Lower leg skin (tissue), 4 donors: ENCODE measurements around the gene ADGRF3. TPM values are rescaled to one million over a fixed set of nuclear protein-coding genes. Genes with fewer than 3 reads are reported as not detected.

ENCODE experiments used
- DNase-seq, 2 donors: peaks; one replicate each; pipeline ENCODE4 v3.0.0-alpha.2; 2019; ENCODE audit warnings: low spot score in 2 of 2
- H3K4me3 ChIP-seq: fragments of 200-600 bp; sonication (generic); 2 replicates; pipeline ENCODE4 v1.5.1; 2017; ENCODE audit warnings: mild to moderate bottlenecking, low read depth; ENCODE audit not compliant: poor library complexity, severe bottlenecking
- POLR2A ChIP-seq, 2 donors: fragments of 450-650 bp; IDR thresholded peaks; one replicate each; pipeline ENCODE4 v1.6.1; 2016 to 2017; ENCODE audit warnings: antibody characterized with exemption in 2 of 2, mild to moderate bottlenecking in 1 of 2, moderate library complexity in 1 of 2
- WGBS, 2 donors: methylation state at CpG; one replicate each; pipeline ENCODE4 v1.1.5; 2018; 5-methylcytosine and 5-hydroxymethylcytosine counted together
- intact Hi-C: fragments of 100-400 bp; cut with DNase I; formaldehyde crosslinking; loops from one replicate; pipeline ENCODE4 v1.15.0; 2023; ENCODE audit warnings: low total_unique reads
- total RNA-seq, 4 donors: library from RNA; depleted of rRNA; stranded (reverse); fragments of >200 nt; gene quantifications; one replicate each; pipeline ENCODE4 v1.1.0, GENCODE V29; 2016
- TF ChIP-seq, protein P1 (sequence below), 3 donors: fragments of 450-650 bp; IDR thresholded peaks; one replicate each; pipeline ENCODE4 v1.5.1; 2016; ENCODE audit warnings: antibody characterized with exemption in 3 of 3, mild to moderate bottlenecking in 3 of 3, moderate library complexity in 2 of 3

Gene ADGRF3
- total RNA-seq, 4 donors from 2014 or later: 0.05 to 0.25 (median 0.06) TPM; not detected in 1

DNA sequence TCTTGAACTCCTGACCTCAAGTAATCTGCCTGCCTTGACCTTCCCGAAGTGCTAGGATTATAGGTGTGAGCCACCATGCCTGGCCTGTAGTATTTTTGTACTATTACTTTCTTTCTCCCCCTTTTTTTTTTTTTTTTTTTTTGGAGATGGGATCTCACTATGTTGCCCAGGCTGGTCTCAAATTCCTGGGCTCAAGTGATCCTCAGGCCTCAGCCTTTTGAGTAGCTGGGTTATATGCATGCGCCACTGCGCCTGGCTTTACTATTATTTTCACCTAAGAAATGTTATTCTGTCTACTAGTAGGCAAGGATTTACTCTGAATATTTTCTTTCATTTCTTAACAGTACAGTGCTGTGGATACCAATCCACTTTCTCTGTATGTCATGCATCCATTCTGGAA is 17.4 kb upstream of the ADGRF3 start:
- no peak overlapping the region for H3K4me3 ChIP-seq
- 93 to 96% methylated on average over 3 of the region's 3 CpGs for WGBS, 2 donors
- DNase-seq: no peak
- intact Hi-C loops: no loop called here
- TF ChIP-seq, protein P1, sequence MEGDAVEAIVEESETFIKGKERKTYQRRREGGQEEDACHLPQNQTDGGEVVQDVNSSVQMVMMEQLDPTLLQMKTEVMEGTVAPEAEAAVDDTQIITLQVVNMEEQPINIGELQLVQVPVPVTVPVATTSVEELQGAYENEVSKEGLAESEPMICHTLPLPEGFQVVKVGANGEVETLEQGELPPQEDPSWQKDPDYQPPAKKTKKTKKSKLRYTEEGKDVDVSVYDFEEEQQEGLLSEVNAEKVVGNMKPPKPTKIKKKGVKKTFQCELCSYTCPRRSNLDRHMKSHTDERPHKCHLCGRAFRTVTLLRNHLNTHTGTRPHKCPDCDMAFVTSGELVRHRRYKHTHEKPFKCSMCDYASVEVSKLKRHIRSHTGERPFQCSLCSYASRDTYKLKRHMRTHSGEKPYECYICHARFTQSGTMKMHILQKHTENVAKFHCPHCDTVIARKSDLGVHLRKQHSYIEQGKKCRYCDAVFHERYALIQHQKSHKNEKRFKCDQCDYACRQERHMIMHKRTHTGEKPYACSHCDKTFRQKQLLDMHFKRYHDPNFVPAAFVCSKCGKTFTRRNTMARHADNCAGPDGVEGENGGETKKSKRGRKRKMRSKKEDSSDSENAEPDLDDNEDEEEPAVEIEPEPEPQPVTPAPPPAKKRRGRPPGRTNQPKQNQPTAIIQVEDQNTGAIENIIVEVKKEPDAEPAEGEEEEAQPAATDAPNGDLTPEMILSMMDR (IDR thresholded peaks at IDR 0.05): no peak
- TF ChIP-seq POLR2A (IDR thresholded peaks at IDR 0.05): no peak

DNA sequence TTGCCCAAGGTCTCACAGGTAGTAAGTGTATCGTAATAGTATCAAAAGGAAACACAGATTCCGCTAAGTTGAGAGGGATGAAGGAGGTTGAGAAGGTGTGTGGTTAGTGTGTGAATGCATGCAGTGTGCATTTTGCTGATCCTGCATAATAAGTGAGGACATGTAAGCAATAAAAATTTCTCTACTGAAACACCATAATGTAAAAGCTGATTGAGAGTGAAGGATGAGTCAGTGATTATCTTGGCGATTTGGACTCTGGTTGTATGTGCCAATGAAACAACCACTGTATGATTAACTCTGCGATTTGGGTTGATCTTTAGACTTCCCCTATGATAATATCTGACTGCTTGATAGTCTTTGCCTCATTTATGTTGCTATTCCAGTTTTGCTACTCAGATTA is 16.7 kb upstream of the ADGRF3 start:
- TF ChIP-seq, protein P1 (IDR thresholded peaks at IDR 0.05): no peak
- no peak for TF ChIP-seq POLR2A (IDR thresholded peaks at IDR 0.05)
- intact Hi-C loops: no loop called here
- H3K4me3 ChIP-seq: no peak overlapping the region
- DNase-seq: no peak
- WGBS, 2 donors: 45 to 54% methylated on average over 4 of the region's 4 CpGs

DNA sequence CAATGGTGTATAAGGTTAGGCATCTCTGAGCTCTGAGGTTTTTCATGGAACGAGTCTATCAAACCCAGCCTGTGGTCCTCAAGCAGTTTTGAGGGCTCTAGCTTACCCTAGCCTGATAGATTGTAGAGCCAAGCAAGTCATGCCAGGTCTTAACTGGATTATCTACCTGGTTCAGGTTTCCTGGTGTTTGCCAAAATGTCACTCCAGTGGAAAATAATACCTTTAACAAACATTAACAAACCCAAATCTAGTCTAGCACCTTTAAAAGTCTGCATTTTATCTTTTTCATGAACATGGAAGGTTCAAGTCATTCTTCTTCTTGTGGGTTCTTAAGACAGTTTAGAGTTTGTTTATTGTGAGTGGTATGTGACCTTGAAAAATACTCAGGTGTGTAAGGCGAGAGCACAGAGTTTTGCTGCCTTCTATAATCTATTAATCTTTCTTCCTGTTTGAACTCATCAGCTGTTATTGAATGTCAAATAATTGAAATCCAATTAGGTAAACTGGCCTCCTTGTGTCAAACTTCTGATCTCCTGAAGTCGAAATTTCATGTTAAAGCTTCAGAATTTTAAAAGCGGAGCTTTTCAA is 13.4 kb upstream of the ADGRF3 start:
- WGBS, 2 donors: 65 to 77% methylated on average over 4 of the region's 4 CpGs
- no peak for DNase-seq
- intact Hi-C loops: no loop called here
- H3K4me3 ChIP-seq: no peak overlapping the region
- TF ChIP-seq, protein P1 (IDR thresholded peaks at IDR 0.05): no peak
- no peak for TF ChIP-seq POLR2A (IDR thresholded peaks at IDR 0.05)

- no peak overlapping the region for H3K4me3 ChIP-seq
- TF ChIP-seq, protein P1 (IDR thresholded peaks at IDR 0.05): no peak
- no peak for TF ChIP-seq POLR2A (IDR thresholded peaks at IDR 0.05)
- intact Hi-C loops: no loop called here
- no peak for DNase-seq
- WGBS, 2 donors: 36 to 53% methylated on average over 2 of the region's 2 CpGs
Measured at GRCh38 chr2:26356771-26357170, 10.2 kb upstream of the ADGRF3 start.

DNA sequence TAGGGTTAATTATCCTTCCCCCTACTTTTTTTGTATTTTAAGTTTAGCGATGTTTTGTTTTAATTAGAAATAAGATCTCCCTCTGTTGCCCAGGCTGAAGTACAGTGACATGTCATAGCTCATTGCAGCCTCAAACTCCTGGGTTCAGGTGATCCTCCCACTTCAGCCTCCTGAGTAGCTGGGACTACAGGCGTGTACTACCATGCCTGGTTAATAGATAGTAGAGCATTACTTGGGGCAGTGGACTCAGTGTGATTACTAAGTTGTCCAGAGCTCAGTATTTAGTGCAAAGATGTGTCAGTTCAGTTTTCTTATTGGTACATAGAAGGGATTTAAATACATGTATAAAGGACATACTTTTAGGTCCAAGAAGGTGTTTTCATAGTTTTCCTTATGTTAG is 9.5 kb upstream of the ADGRF3 start:
- TF ChIP-seq, protein P1 (IDR thresholded peaks at IDR 0.05): no peak
- no peak for TF ChIP-seq POLR2A (IDR thresholded peaks at IDR 0.05)
- intact Hi-C loops: no loop called here
- 80 to 82% methylated on average over 2 of the region's 2 CpGs for WGBS, 2 donors
- no peak for DNase-seq
- no peak overlapping the region for H3K4me3 ChIP-seq
